ENCODE results near the gene HIP1. TPM values are rescaled to one million over a fixed set of nuclear protein-coding genes. Genes with fewer than 3 reads are reported as not detected.
"Not testable (repeated sequence)": the region's sequence is repeated elsewhere in the genome, so short reads cannot be mapped to it uniquely, and the experiment has no call there.

Gene HIP1
- total RNA-seq, 1 donor from 2014 or later = 7.9 TPM

GRCh38 chr7:75534727-75535307 lies 203.9 kb downstream of the HIP1 start:
- peak; percentile 81 for ATAC-seq (ENCODE audit: low read depth)
- Mint-ChIP-seq H3K9me3 (no peaks in the 10 kb centered on the region), H3K4me1 (peaks cover 8% of the 10 kb centered on the region), H3K27ac (no peak overlapping the region), H3K27me3 (no peaks in the 10 kb centered on the region), H3K4me3 (no peak overlapping the region), H3K36me3 (ENCODE audit: low read depth) (peaks cover 6% of the 10 kb centered on the region)
- TF ChIP-seq CTCF (IDR thresholded peaks at IDR 0.05) = no peak
- ChIA-PET CTCF (interaction anchor here (1.6 kb wide), 1 partner anchor 227 kb away, joined by 5 read pairs; no protein-coding TSS in a partner anchor), POLR2A (interaction anchor here (0.6 to 0.7 kb wide), 2 partner anchors 387 to 1692 kb away, joined by 3 to 4 read pairs; partner anchors contain the start of gene METTL27)
- DNase-seq = no peak
- intact Hi-C loops (cut with micrococcal nuclease) = no loop called here

GRCh38 chr7:75533926-75534325 lies 204.8 kb downstream of the HIP1 start:
- H3K27ac Mint-ChIP-seq = no peak overlapping the region
- H3K36me3 Mint-ChIP-seq (ENCODE audit: low read depth) = peaks cover 5% of the 10 kb centered on the region
- no peak for ATAC-seq (ENCODE audit: low read depth)
- H3K4me1 Mint-ChIP-seq = peaks cover 8% of the 10 kb centered on the region
- H3K4me3 Mint-ChIP-seq = no peak overlapping the region
- POLR2A ChIA-PET = no interaction called here
- H3K27me3 Mint-ChIP-seq = no peaks in the 10 kb centered on the region
- TF ChIP-seq CTCF (IDR thresholded peaks at IDR 0.05) = no peak
- intact Hi-C loops (cut with micrococcal nuclease) = no loop called here
- no peaks in the 10 kb centered on the region for H3K9me3 Mint-ChIP-seq
- no peak for DNase-seq
- CTCF ChIA-PET = interaction anchor here (0.6 kb wide), 1 partner anchor 1692 kb away, joined by 3 read pairs; no protein-coding TSS in a partner anchor

DNA sequence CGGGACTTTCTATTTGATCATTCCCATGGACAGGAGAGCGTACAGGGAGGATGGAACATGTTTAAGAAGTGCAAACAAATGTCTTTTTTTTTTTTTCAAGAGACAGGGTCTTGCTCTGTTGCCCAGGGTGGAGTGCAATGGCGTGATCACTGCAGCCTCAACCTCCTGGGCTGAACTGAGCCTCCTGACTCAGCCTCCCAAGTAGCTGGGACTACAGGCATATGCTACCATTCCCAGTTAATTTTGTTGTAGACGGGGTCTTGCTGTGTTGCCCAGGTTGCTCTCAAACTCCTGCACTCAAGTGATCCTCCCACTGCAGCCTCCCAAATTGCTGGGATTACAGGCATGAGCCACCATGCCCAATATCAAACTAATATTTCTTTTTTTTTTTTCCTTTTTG lies 206.1 kb downstream of the HIP1 start:
- no peak overlapping the region for H3K27ac Mint-ChIP-seq
- H3K9me3 Mint-ChIP-seq = no peaks in the 10 kb centered on the region
- H3K27me3 Mint-ChIP-seq = no peaks in the 10 kb centered on the region
- ChIA-PET POLR2A (no interaction called here), CTCF (no interaction called here)
- H3K4me1 Mint-ChIP-seq = peaks cover 14% of the 10 kb centered on the region
- DNase-seq (no peak), ATAC-seq (ENCODE audit: low read depth) (no peak)
- intact Hi-C loops (cut with micrococcal nuclease) = no loop called here
- H3K4me3 Mint-ChIP-seq = no peak overlapping the region
- H3K36me3 Mint-ChIP-seq (ENCODE audit: low read depth) = peaks cover 5% of the 10 kb centered on the region
- TF ChIP-seq CTCF (IDR thresholded peaks at IDR 0.05) = no peak

DNA sequence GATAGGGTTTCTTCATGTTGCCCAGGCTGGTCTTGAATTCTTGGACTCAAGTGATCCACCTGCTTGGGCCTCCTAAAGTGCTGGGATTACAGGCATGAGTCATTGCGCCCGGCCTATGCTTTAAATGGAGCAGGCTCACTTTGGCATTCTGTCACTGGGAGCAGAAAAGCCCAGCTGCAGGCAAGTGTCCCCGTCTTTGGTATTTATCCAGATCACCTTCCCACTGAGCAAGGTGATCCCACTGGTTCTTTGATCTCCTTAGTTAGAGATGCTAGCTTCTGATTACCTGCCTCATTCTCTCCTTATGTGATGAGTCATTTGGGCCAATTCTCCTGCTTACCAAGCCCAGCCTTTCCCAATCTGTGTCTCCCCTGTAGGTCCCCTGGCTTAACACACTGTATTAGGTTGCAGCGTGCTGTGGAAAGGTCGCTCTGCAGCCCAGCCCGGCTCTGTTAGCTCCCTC lies 207.4 kb downstream of the HIP1 start:
- H3K27ac Mint-ChIP-seq = no peak overlapping the region
- ChIA-PET POLR2A (interaction anchor here (0.6 to 0.7 kb wide), 2 partner anchors 45 to 237 kb away, joined by 3 to 5 read pairs; partner anchors contain the start of gene POM121C), CTCF (no interaction called here)
- H3K9me3 Mint-ChIP-seq = no peaks in the 10 kb centered on the region
- peaks cover 24% of the 10 kb centered on the region for H3K4me1 Mint-ChIP-seq
- H3K36me3 Mint-ChIP-seq (ENCODE audit: low read depth) = peaks cover 7% of the 10 kb centered on the region
- DNase-seq (no peak), ATAC-seq (ENCODE audit: low read depth) (no peak)
- no peaks in the 10 kb centered on the region for H3K27me3 Mint-ChIP-seq
- no peak overlapping the region for H3K4me3 Mint-ChIP-seq
- TF ChIP-seq CTCF (IDR thresholded peaks at IDR 0.05) = no peak
- intact Hi-C loops (cut with micrococcal nuclease) = no loop called here

DNA sequence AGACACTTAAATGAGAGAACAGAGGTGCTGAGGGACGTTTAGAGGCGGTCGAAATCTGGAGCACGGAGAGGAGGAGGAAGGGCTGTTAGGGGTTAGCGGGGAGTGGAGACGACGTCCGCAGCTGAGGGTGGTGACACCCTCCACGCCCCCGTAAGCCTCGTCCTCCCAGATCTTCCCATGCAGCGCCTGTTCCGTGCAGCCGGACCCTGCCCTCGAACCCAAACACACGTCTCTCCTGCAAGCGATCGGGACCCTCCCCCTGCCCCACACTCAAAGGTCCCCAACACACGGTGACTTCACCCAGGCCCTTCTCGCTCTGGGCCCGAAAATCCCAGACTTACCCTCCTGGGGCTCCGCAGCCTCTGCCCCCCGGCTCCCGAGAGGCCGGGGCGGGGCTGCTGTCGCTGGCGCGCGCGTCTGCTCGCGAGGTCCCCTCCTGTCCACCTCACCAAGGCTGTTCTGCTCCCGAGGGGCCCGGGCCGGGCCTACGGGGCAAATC lies 211.5 kb downstream of the HIP1 start:
- CTCF ChIA-PET, POLR2A ChIA-PET, DNase-seq, H3K9me3 Mint-ChIP-seq, H3K27me3 Mint-ChIP-seq: not testable (repeated sequence)
- Mint-ChIP-seq H3K4me1 (peaks cover 23% of the 10 kb centered on the region), H3K36me3 (ENCODE audit: low read depth) (peaks cover 37% of the 10 kb centered on the region), H3K27ac (peak overlapping the region; percentile 94), H3K4me3 (peak overlapping the region; percentile 94)
- intact Hi-C loops (cut with micrococcal nuclease) = loop anchor here (5.0 kb wide), 2 partner anchors 90 to 455 kb away; partner anchors contain the start of gene RCC1L
- peak; percentile 4 for ATAC-seq (ENCODE audit: low read depth)

GRCh38 chr7:75521727-75522126 lies 217.0 kb downstream of the HIP1 start:
- H3K9me3 Mint-ChIP-seq; H3K4me3 Mint-ChIP-seq; H3K27ac Mint-ChIP-seq; intact Hi-C loops (cut with micrococcal nuclease); CTCF ChIA-PET; POLR2A ChIA-PET; DNase-seq; H3K27me3 Mint-ChIP-seq; ATAC-seq (ENCODE audit: low read depth): not testable (repeated sequence)
- Mint-ChIP-seq H3K4me1 (peaks cover 11% of the 10 kb centered on the region), H3K36me3 (ENCODE audit: low read depth) (peaks cover 62% of the 10 kb centered on the region)

DNA sequence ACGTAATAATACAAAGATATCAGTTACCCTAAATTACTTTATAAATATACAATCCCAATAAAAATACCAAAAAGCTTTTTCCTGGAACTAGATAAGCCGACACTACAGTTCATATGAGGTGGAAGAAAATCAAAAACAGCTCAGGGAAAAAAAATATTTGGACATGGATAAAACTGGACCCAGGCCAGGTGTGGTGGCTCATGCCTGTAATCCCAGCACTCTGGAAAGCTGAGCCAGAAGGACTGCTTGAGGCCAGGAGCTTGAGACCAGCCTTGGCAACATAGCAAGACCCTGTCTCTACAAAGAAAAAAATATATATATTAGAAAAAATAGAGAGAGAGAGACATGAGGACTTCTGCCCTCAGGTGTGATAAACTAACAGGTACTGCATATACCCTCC lies 219.9 kb downstream of the HIP1 start:
- CTCF ChIA-PET; ATAC-seq (ENCODE audit: low read depth); H3K4me3 Mint-ChIP-seq; POLR2A ChIA-PET; H3K27ac Mint-ChIP-seq; H3K27me3 Mint-ChIP-seq; intact Hi-C loops (cut with micrococcal nuclease); DNase-seq; H3K9me3 Mint-ChIP-seq; H3K4me1 Mint-ChIP-seq: not testable (repeated sequence)
- peaks cover 55% of the 10 kb centered on the region for H3K36me3 Mint-ChIP-seq (ENCODE audit: low read depth)

- H3K27ac Mint-ChIP-seq; H3K27me3 Mint-ChIP-seq; POLR2A ChIA-PET; H3K4me1 Mint-ChIP-seq; DNase-seq; H3K4me3 Mint-ChIP-seq; CTCF ChIA-PET; intact Hi-C loops (cut with micrococcal nuclease); ATAC-seq (ENCODE audit: low read depth); H3K9me3 Mint-ChIP-seq: not testable (repeated sequence)
- H3K36me3 Mint-ChIP-seq (ENCODE audit: low read depth) = peaks cover 15% of the 10 kb centered on the region
Measured at GRCh38 chr7:75509033-75509432, 229.7 kb downstream of the HIP1 start.

DNA sequence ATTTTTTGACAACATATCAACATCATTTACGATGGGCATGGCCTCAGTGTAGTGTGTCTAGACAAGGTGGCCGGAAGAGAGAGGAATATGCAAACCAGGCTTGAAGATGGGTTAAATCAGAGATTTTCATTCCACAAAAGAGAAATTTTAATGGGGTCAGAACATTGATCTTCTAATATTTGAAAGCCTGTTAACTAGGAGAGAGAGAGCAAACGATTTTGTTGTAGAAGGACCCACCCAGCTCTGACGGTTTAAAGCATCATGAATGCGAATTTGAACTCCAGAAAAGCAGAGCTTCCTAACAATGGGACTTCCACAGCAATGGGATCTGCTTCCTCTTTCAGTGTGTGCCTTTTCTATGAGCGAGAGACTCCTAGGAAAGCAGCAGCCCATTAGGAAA lies 246.7 kb downstream of the HIP1 start, which contains the start of gene SPDYE5:
TSS of gene SPDYE5 (plus strand) at position 301 of the 400 bp plus-strand sequence. CDS start 1,728 bp downstream, outside the sequence.
- H3K4me1 Mint-ChIP-seq; DNase-seq; H3K9me3 Mint-ChIP-seq; CTCF ChIA-PET; H3K4me3 Mint-ChIP-seq; ATAC-seq (ENCODE audit: low read depth); H3K36me3 Mint-ChIP-seq (ENCODE audit: low read depth); H3K27ac Mint-ChIP-seq; POLR2A ChIA-PET; H3K27me3 Mint-ChIP-seq; intact Hi-C loops (cut with micrococcal nuclease): not testable (repeated sequence)
